GM12878 (cell line): ENCODE results near the gene MATN1. TPM values are rescaled to one million over a fixed set of nuclear protein-coding genes. Genes with fewer than 3 reads are reported as not detected.

Experiments
- ATF3 ChIP-seq: IDR thresholded peaks from 2 replicates; pipeline ENCODE4 v1.6.1; 2011; ENCODE audit warnings: low read depth, mild to moderate bottlenecking, low read length, moderate library complexity, borderline replicate concordance; ENCODE audit errors: extremely low read depth
- CEBPZ ChIP-seq: fragments of 150-350 bp; IDR thresholded peaks from 2 replicates; pipeline ENCODE4 v1.6.1; 2016; ENCODE audit warnings: low read depth, low read length
- EP300 ChIP-seq, 2 experiments: fragments of 150-350 bp in 1 of 2; IDR thresholded peaks; 2 replicates each; pipeline ENCODE4 v1.6.1; 2011 to 2012; ENCODE audit warnings: low read depth in 2 of 2, low read length in 2 of 2, borderline replicate concordance in 1 of 2, improper control_type of control experiment in 1 of 2, inconsistent platforms in 1 of 2; ENCODE audit not compliant: control insufficient read depth in 1 of 2
- ESRRA ChIP-seq: IDR thresholded peaks from 2 replicates; pipeline ENCODE4 v1.6.1; 2012; ENCODE audit warnings: mild to moderate bottlenecking, low read length, improper control_type of control experiment
- ETV6 ChIP-seq, 2 experiments: fragments of 450-650 bp in 1 of 2; IDR thresholded peaks in 1 of 2; conservative IDR thresholded peaks in 1 of 2; 2 replicates each; pipeline ENCODE4 v1.6.1; 2014; ENCODE audit warnings: antibody characterized with exemption in 1 of 2, borderline replicate concordance in 1 of 2, low read depth in 1 of 2, mild to moderate bottlenecking in 1 of 2, moderate library complexity in 1 of 2
- EZH2 ChIP-seq: IDR thresholded peaks from 2 replicates; pipeline ENCODE4 v1.6.1; 2012; ENCODE audit warnings: low read depth, mild to moderate bottlenecking, control low read depth, inconsistent platforms, low read length, borderline replicate concordance; ENCODE audit not compliant: control insufficient read depth
- FOXK2 ChIP-seq: fragments of 450-650 bp; IDR thresholded peaks from 2 replicates; pipeline ENCODE4 v1.6.1; 2017; ENCODE audit warnings: mild to moderate bottlenecking, moderate library complexity
- IKZF1 ChIP-seq: fragments of 450-650 bp; conservative IDR thresholded peaks from 2 replicates; pipeline ENCODE4 v1.6.1; 2017; ENCODE audit warnings: antibody characterized with exemption, mild to moderate bottlenecking
- IRF4 ChIP-seq: IDR thresholded peaks from 2 replicates; pipeline ENCODE4 v1.6.1; 2011; ENCODE audit warnings: low read depth, low read length
- JUNB ChIP-seq: IDR thresholded peaks from 2 replicates; pipeline ENCODE4 v1.6.1; 2016; ENCODE audit warnings: antibody characterized with exemption, mild to moderate bottlenecking
- KAT2A ChIP-seq: conservative IDR thresholded peaks from 2 replicates; pipeline ENCODE4 v1.6.1; 2011; ENCODE audit warnings: low read depth, low read length; ENCODE audit not compliant: control insufficient read depth
- MYB ChIP-seq: fragments of 150-350 bp; IDR thresholded peaks from 2 replicates; pipeline ENCODE4 v1.6.1; 2014; ENCODE audit warnings: mild to moderate bottlenecking, low read depth, low read length, borderline replicate concordance
- MYC ChIP-seq: IDR thresholded peaks from 2 replicates; pipeline ENCODE4 v1.6.1; 2011; ENCODE audit warnings: mild to moderate bottlenecking, low read length, moderate library complexity, inconsistent platforms; ENCODE audit not compliant: insufficient read depth, insufficient replicate concordance, insufficient read length, severe bottlenecking
- NFIC ChIP-seq: IDR thresholded peaks from 2 replicates; pipeline ENCODE4 v1.6.1; 2012; ENCODE audit warnings: low read depth, mild to moderate bottlenecking, inconsistent platforms, low read length, moderate library complexity
- NFYB ChIP-seq: IDR thresholded peaks from 2 replicates; pipeline ENCODE4 v1.6.1; 2011; ENCODE audit warnings: low read depth, mild to moderate bottlenecking, low read length, improper control_type of control experiment, moderate library complexity; ENCODE audit not compliant: insufficient read depth
- POLR2AphosphoS2 ChIP-seq: IDR thresholded peaks from 2 replicates; pipeline ENCODE4 v1.6.1; 2011; ENCODE audit warnings: low read depth, mild to moderate bottlenecking, low read length, improper control_type of control experiment, moderate library complexity
- RB1 ChIP-seq: fragments of 450-650 bp; formaldehyde crosslinking; IDR thresholded peaks from 2 replicates; pipeline ENCODE4 v1.6.1; 2017; ENCODE audit warnings: mild to moderate bottlenecking, borderline replicate concordance
- REST ChIP-seq: IDR thresholded peaks from 2 replicates; pipeline ENCODE4 v1.6.1; 2012; ENCODE audit warnings: mild to moderate bottlenecking, low read depth, low read length
- SMAD1 ChIP-seq: fragments of 450-650 bp; IDR thresholded peaks from 2 replicates; pipeline ENCODE4 v1.6.1; 2018; ENCODE audit warnings: mild to moderate bottlenecking, low read depth; ENCODE audit not compliant: partially characterized antibody
- TCF7 ChIP-seq: IDR thresholded peaks from 2 replicates; pipeline ENCODE4 v1.6.1; 2014; ENCODE audit warnings: antibody characterized with exemption, borderline replicate concordance
- WRNIP1 ChIP-seq: IDR thresholded peaks from 2 replicates; pipeline ENCODE4 v1.6.1; 2011; ENCODE audit warnings: low read depth, low read length, improper control_type of control experiment, borderline replicate concordance
- ZNF207 ChIP-seq: fragments of 450-650 bp; IDR thresholded peaks from 2 replicates; pipeline ENCODE4 v1.6.1; 2014; ENCODE audit warnings: antibody characterized with exemption, mild to moderate bottlenecking, borderline replicate concordance
- ZNF24 ChIP-seq: fragments of 450-650 bp; IDR thresholded peaks from 2 replicates; pipeline ENCODE4 v1.6.1; 2017; ENCODE audit warnings: antibody characterized with exemption, mild to moderate bottlenecking
- polyA plus RNA-seq, 11 experiments: library from polyadenylated mRNA; depleted of rRNA in 4 of 11; unstranded in 6 of 11; stranded (reverse) in 5 of 11; fragments of >200 nt; fragmentation: Nextera tagmentation in 4 of 11; fragmentation: Illumina TruSeq in 1 of 11; extraction: Ambion mirVana in 4 of 11; extraction: Trizol in 1 of 11; gene quantifications; 1 replicate in 1 of 11; 2 replicates in 10 of 11; pipeline versions ENCODE4 v1.2.1 to v1.2.3, GENCODE V29; 2011 to 2016; ENCODE audit warnings: inconsistent platforms in 2 of 11, missing spikeins in 2 of 11, low read depth in 1 of 11
- total RNA-seq, 4 experiments: library from RNA; depleted of rRNA in 3 of 4; stranded (reverse); fragments of >200 nt in 3 of 4; fragmentation: Illumina TruSeq in 1 of 4; extraction: Trizol in 1 of 4; gene quantifications; 2 replicates each; pipeline versions ENCODE4 v1.2.1 to v1.2.3, GENCODE V29; 2013 to 2021

MATN1 gene
- total and polyA plus RNA-seq, 10 of the 15 experiments (the other 5 are each of a cell fraction or from before 2014, with no cell fraction given) = 0.04 to 0.50 (median 0.10) TPM; not detected in 1

DNA sequence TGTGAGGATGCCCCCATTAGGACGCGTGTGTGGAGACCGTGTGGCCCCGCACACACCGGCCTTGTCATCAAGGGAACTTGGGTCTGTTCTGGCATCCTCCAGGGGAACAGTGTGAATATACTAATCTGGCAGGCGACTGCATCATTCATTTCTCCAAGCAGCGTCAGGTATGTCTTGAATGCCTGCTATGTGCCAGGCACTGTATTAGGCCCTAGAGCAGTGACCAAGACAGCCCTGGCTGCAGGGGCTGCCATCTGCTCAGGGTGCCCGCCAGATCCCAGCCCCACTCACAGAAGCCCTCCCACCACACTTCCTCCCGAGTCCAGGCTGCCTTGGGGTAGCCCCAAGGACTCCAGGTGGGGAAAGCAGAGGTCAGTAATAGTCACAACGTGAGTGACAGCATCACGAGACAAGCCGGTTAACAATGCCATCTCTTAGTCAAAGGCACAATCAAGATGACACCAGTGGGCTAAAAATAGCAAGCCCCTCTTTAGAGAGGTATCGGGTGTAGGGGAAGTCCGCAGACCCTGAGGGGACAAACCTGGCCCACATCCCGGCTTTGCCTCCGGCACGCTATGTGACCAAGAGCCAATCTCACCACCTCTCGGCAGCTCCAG is 41.7 kb upstream of the MATN1 start (continued):
- TF ChIP-seq ATF3 (no peak), ZNF207 (no peak; the same call in 1 of the 2 replicates), NFIC (no peak), MYC (no peak), CEBPZ (no peak), WRNIP1 (no peak), JUNB (peak; percentile 93), RB1 (no peak), ETV6 (conservative IDR thresholded peaks at IDR 0.05 in 1 of 2, IDR thresholded peaks at IDR 0.05 in 1 of 2; ENCODE audit: borderline replicate concordance in 1 of 2, low read depth in 1 of 2) (peak in 1 of 2 experiments; percentile 66; a peak in 1 of 4 replicates), MYB (peak; percentile 80; the same call in 1 of the 2 replicates), SMAD1 (no peak), NFYB (no peak), TCF7 (no peak), REST (0 out of 2 replicates have a peak, but pooled peaks have one; percentile 5), IRF4 (peak; percentile 94), EP300 (IDR thresholded peaks at IDR 0.05; ENCODE audit: borderline replicate concordance in 1 of 2, control insufficient read depth in 1 of 2, low read depth in 2 of 2, low read length in 2 of 2) (peak; percentile 98 to 99), IKZF1 (peak; percentile 94), EZH2 (no peak), ESRRA (peak; percentile 38; the same call in 1 of the 2 replicates), KAT2A (no peak), POLR2AphosphoS2 (no peak), FOXK2 (no peak), ZNF24 (no peak)
